ENCODE measurements around the gene GRID2. TPM values are rescaled to one million over a fixed set of nuclear protein-coding genes. Genes with fewer than 3 reads are reported as not detected.

The GRID2 gene
- total RNA-seq, 4 donors from 2014 or later = 0.33 TPM; not detected in 3

GRCh38 chr4:93781198-93781597 is 1477.4 kb downstream of the GRID2 start:
- Histone ChIP-seq H3K4me1 (no peaks in the 10 kb centered on the region), H3K27me3 (no peaks in the 10 kb centered on the region), H3K27ac (no peak overlapping the region), H3K4me3 (replicated peaks in 1 of 3) (no peak overlapping the region), H3K36me3 (no peaks in the 10 kb centered on the region), H3K9me3 (no peaks in the 10 kb centered on the region)
- intact Hi-C loops (cut with DNase I) = no loop called here
- TF ChIP-seq POLR2A (IDR thresholded peaks at IDR 0.05) (no peak), CTCF (IDR thresholded peaks at IDR 0.05) (no peak)
- DNase-seq = no peak
- WGBS, 2 donors = 93 to 97% methylated on average over 6 to 7 of the region's 9 CpGs

GRCh38 chr4:93786149-93786548 is 1482.4 kb downstream of the GRID2 start:
- intact Hi-C loops (cut with DNase I) = no loop called here
- H3K27ac ChIP-seq = no peak overlapping the region
- no peaks in the 10 kb centered on the region for H3K27me3 ChIP-seq
- H3K4me3 ChIP-seq (replicated peaks in 1 of 3) = no peak overlapping the region
- no peaks in the 10 kb centered on the region for H3K36me3 ChIP-seq
- no peak for TF ChIP-seq CTCF (IDR thresholded peaks at IDR 0.05)
- no peak for TF ChIP-seq POLR2A (IDR thresholded peaks at IDR 0.05)
- H3K9me3 ChIP-seq = no peaks in the 10 kb centered on the region
- DNase-seq = no peak
- H3K4me1 ChIP-seq = no peaks in the 10 kb centered on the region
- 58 to 65% methylated on average over 2 of the region's 2 CpGs for WGBS, 2 donors

- H3K27me3 ChIP-seq = no peaks in the 10 kb centered on the region
- H3K36me3 ChIP-seq = no peaks in the 10 kb centered on the region
- no peak overlapping the region for H3K27ac ChIP-seq
- WGBS, 2 donors = 80 to 82% methylated on average over 1 of the region's 1 CpG
- no peak for DNase-seq
- TF ChIP-seq POLR2A (IDR thresholded peaks at IDR 0.05) (no peak), CTCF (IDR thresholded peaks at IDR 0.05) (peak in 2 of 6 experiments; percentile 18 to 28)
- intact Hi-C loops (cut with DNase I) = no loop called here
- H3K9me3 ChIP-seq = no peaks in the 10 kb centered on the region
- H3K4me3 ChIP-seq (replicated peaks in 1 of 3) = no peak overlapping the region
- H3K4me1 ChIP-seq = no peaks in the 10 kb centered on the region
Measured at GRCh38 chr4:93788712-93789111, 1484.9 kb downstream of the GRID2 start.

GRCh38 chr4:93791570-93792195 is 1487.9 kb downstream of the GRID2 start:
- Histone ChIP-seq H3K4me1 (no peaks in the 10 kb centered on the region), H3K27ac (no peak overlapping the region), H3K4me3 (replicated peaks in 1 of 3) (no peak overlapping the region), H3K27me3 (no peaks in the 10 kb centered on the region), H3K9me3 (no peaks in the 10 kb centered on the region), H3K36me3 (no peaks in the 10 kb centered on the region)
- WGBS, 2 donors = 1 to 4% methylated on average over 3 of the region's 3 CpGs
- intact Hi-C loops (cut with DNase I) = no loop called here
- peak; percentile 39 to 55 for DNase-seq
- TF ChIP-seq POLR2A (IDR thresholded peaks at IDR 0.05) (no peak), CTCF (IDR thresholded peaks at IDR 0.05) (peak; percentile 36 to 78 (median 61))

- intact Hi-C loops (cut with DNase I) = no loop called here
- DNase-seq = no peak
- no peaks in the 10 kb centered on the region for H3K27me3 ChIP-seq
- no peaks in the 10 kb centered on the region for H3K9me3 ChIP-seq
- TF ChIP-seq POLR2A (IDR thresholded peaks at IDR 0.05) (no peak), CTCF (IDR thresholded peaks at IDR 0.05) (no peak)
- no peaks in the 10 kb centered on the region for H3K36me3 ChIP-seq
- H3K27ac ChIP-seq = no peak overlapping the region
- H3K4me3 ChIP-seq (replicated peaks in 1 of 3) = no peak overlapping the region
- WGBS, 2 donors = 73 to 80% methylated on average over 4 of the region's 4 CpGs
- H3K4me1 ChIP-seq = no peaks in the 10 kb centered on the region
Measured at GRCh38 chr4:93802045-93802444, 1498.3 kb downstream of the GRID2 start.

Data from thyroid gland (tissue), 4 donors.